K562 (cell line): ENCODE data around the gene HDAC10. TPM values are rescaled to one million over a fixed set of nuclear protein-coding genes. Genes with fewer than 3 reads are reported as not detected.

ENCODE experiments used
- ATAC-seq: fragments of 200-7000 bp; cut with Tn5 transposase; 3 replicates; pipeline ENCODE4 v1.9.1; 2020; ENCODE audit warnings: moderate library complexity
- BruUV-seq: library from RNA; stranded (reverse); fragments of 400-500 nt; replicated peaks from 2 replicates; lab custom pipeline; 2021; lab: Mats Ljungman, UMichigan
- CTCF ChIA-PET: fragments of 300-600 bp; formaldehyde crosslinking; extraction: SDS; loops from one replicate; lab custom pipeline; 2021; ENCODE audit warnings: low intra/inter-chr PET ratio; lab: Yijun Ruan, JAX
- POLR2A ChIA-PET: fragments of 300-600, 350-650 bp; sonication (Branson Sonifier 250); formaldehyde crosslinking; extraction: SDS; loops from one replicate; lab custom pipeline; 2021; ENCODE audit warnings: antibody characterized with exemption, inconsistent platforms; lab: Yijun Ruan, JAX
- DNase-seq, 4 experiments: peaks; one replicate each; pipeline versions ENCODE4 v3.0.0 to v3.0.0-alpha.2; 2011 to 2018; ENCODE audit warnings: low spot score in 3 of 4, mixed read lengths in 3 of 4; ENCODE audit errors: extremely low read depth in 1 of 4
- FAIRE-seq: peaks from 2 replicates; lab custom pipeline; 2011; peaks lifted over from hg19 to GRCh38; lab: Jason Lieb, UNC
- H2AFZ ChIP-seq: 2 replicates; pipeline ENCODE4 v1.6.0; 2011; ENCODE audit warnings: low read depth, low read length, control low read depth, inconsistent platforms
- H3K27ac ChIP-seq: fragments of 200-600 bp; 3 replicates; pipeline ENCODE4 v1.8.0; 2011; ENCODE audit warnings: low read depth, mild to moderate bottlenecking, control low read depth, inconsistent platforms, low read length, moderate library complexity, mixed read lengths; ENCODE audit errors: extremely low read depth
- H3K27me3 ChIP-seq, 2 experiments: fragments of 300-600 bp in 1 of 2; 2 replicates in 1 of 2; 3 replicates in 1 of 2; pipeline versions ENCODE4 v1.6.0 to v1.8.0; 2011; ENCODE audit warnings: inconsistent platforms in 2 of 2, low read length in 2 of 2, mild to moderate bottlenecking in 1 of 2, mixed read lengths in 1 of 2, moderate library complexity in 1 of 2; ENCODE audit not compliant: control insufficient read depth in 2 of 2, insufficient read depth in 2 of 2
- H3K36me3 ChIP-seq: fragments of 300-600 bp; 3 replicates; pipeline ENCODE4 v1.8.0; 2011; ENCODE audit warnings: mild to moderate bottlenecking, low read length, inconsistent platforms; ENCODE audit not compliant: control insufficient read depth, insufficient read depth
- H3K4me1 ChIP-seq, 2 experiments: fragments of 200-600 bp in 1 of 2; replicated peaks in 1 of 2; 2 replicates in 1 of 2; 3 replicates in 1 of 2; pipeline versions ENCODE4 v1.5.1 to v1.8.0; 2011; ENCODE audit warnings: inconsistent platforms in 2 of 2, low read length in 2 of 2, mild to moderate bottlenecking in 1 of 2, mixed read lengths in 1 of 2, moderate library complexity in 1 of 2; ENCODE audit not compliant: control insufficient read depth in 2 of 2, insufficient read depth in 2 of 2
- H3K4me2 ChIP-seq: 2 replicates; pipeline ENCODE4 v1.6.1; 2011; ENCODE audit warnings: low read length, control low read depth, inconsistent platforms, mixed read lengths; ENCODE audit not compliant: insufficient read depth
- H3K4me3 ChIP-seq: fragments of 200-600 bp; sonication (generic), shearing (Covaris generic); 2 replicates; pipeline ENCODE4 v1.5.1; 2016; ENCODE audit warnings: control low read depth, inconsistent platforms
- H3K79me2 ChIP-seq: fragments of 200-600 bp; 3 replicates; pipeline ENCODE4 v1.8.0; 2011; ENCODE audit warnings: low read length, inconsistent platforms; ENCODE audit not compliant: control insufficient read depth, insufficient read depth
- H3K9ac ChIP-seq, 2 experiments: 2 replicates each; pipeline versions ENCODE4 v1.6.0 to v1.6.1; 2011; ENCODE audit warnings: low read depth in 2 of 2, low read length in 2 of 2, control low read depth in 1 of 2, inconsistent platforms in 1 of 2, mild to moderate bottlenecking in 1 of 2, mixed read lengths in 1 of 2; ENCODE audit not compliant: insufficient read depth in 1 of 2
- H3K9me1 ChIP-seq: one replicate; pipeline ENCODE4 v1.6.0; 2011; ENCODE audit warnings: inconsistent platforms, mild to moderate bottlenecking, low read length, moderate library complexity; ENCODE audit not compliant: control insufficient read depth, insufficient read depth
- H3K9me3 ChIP-seq: replicated peaks from 2 replicates; pipeline ENCODE4 v1.5.1; 2011; ENCODE audit warnings: low read depth, low read length, inconsistent platforms; ENCODE audit not compliant: control insufficient read depth, insufficient read depth
- H4K20me1 ChIP-seq: replicated peaks from 2 replicates; pipeline ENCODE4 v1.6.1; 2011; ENCODE audit warnings: low read length, inconsistent platforms, mixed read lengths; ENCODE audit not compliant: control insufficient read depth, insufficient read depth
- BHLHE40 ChIP-seq: IDR thresholded peaks from 2 replicates; pipeline ENCODE4 v1.6.1; 2011; ENCODE audit warnings: low read length, improper control_type of control experiment
- CXXC5 ChIP-seq: fragments of 250-450 bp; sonication (Bioruptor Pico); IDR thresholded peaks from 2 replicates; pipeline ENCODE4 v1.8.0; 2022; ENCODE audit warnings: inconsistent platforms, mild to moderate bottlenecking, moderate library complexity
- GATAD2B ChIP-seq: fragments of 450-650 bp; IDR thresholded peaks from 2 replicates; pipeline ENCODE4 v1.6.1; 2017; ENCODE audit warnings: mild to moderate bottlenecking, borderline replicate concordance
- MAZ ChIP-seq, 2 experiments: fragments of 450-650 bp in 1 of 2; sonication (generic) in 1 of 2; formaldehyde crosslinking; IDR thresholded peaks in 1 of 2; conservative IDR thresholded peaks in 1 of 2; 2 replicates each; pipeline versions ENCODE4 v1.4.0 to v1.5.0; 2020; ENCODE audit warnings: mild to moderate bottlenecking in 1 of 2, missing genetic modification reagents in 1 of 2
- MIER1 ChIP-seq: fragments of 450-650 bp; IDR thresholded peaks from 2 replicates; pipeline ENCODE4 v1.6.1; 2016; ENCODE audit warnings: antibody characterized with exemption, mild to moderate bottlenecking, low read depth
- MYC ChIP-seq, 2 experiments: fragments of 250-450 bp in 1 of 2; sonication (Bioruptor Pico) in 1 of 2; IDR thresholded peaks; 2 replicates each; pipeline versions ENCODE4 v1.5.1 to v1.6.1; 2012 to 2021; ENCODE audit warnings: low read depth in 2 of 2, borderline replicate concordance in 1 of 2, improper control_type of control experiment in 1 of 2, low read length in 1 of 2, mild to moderate bottlenecking in 1 of 2, moderate library complexity in 1 of 2
- RBFOX2 ChIP-seq: fragments of 200-400 bp; formaldehyde crosslinking; IDR thresholded peaks from 2 replicates; pipeline ENCODE4 v1.6.1; 2017; ENCODE audit warnings: low read depth, mild to moderate bottlenecking, low read length, moderate library complexity
- SMAD4 ChIP-seq: fragments of 250-450 bp; sonication (Bioruptor Pico); conservative IDR thresholded peaks from 2 replicates; pipeline ENCODE4 v1.8.0; 2021; ENCODE audit warnings: inconsistent platforms, mild to moderate bottlenecking, moderate library complexity
- TBL1XR1 ChIP-seq, 2 experiments: IDR thresholded peaks; 2 replicates each; pipeline ENCODE4 v1.6.1; 2012; ENCODE audit warnings: improper control_type of control experiment in 2 of 2, low read length in 2 of 2, mild to moderate bottlenecking in 1 of 2
- WGBS: fragments of 100-300 bp; shearing (Covaris generic); methylation state at CpG from one replicate; pipeline ENCODE4 v1.1.6; 2016; ENCODE audit warnings: low coverage, mixed read lengths; ENCODE audit not compliant: insufficient coverage; ENCODE audit errors: missing lambda C conversion rate; 5-methylcytosine and 5-hydroxymethylcytosine counted together
- in situ Hi-C: fragments of 300-500 bp; cut with MboI; formaldehyde crosslinking; loops from 4 replicates; pipeline ENCODE4 v1.15.0; 2018; ENCODE audit warnings: inconsistent platforms, mixed read lengths
- intact Hi-C: fragments of 100-400 bp; cut with micrococcal nuclease; formaldehyde crosslinking; loops from 2 replicates; pipeline ENCODE4 v1.14.2; 2022
- polyA plus RNA-seq, 8 experiments: library from polyadenylated mRNA; depleted of rRNA in 4 of 8; stranded (reverse) in 5 of 8; unstranded in 3 of 8; fragments of >200 nt; fragmentation: Nextera tagmentation in 2 of 8; fragmentation: Illumina TruSeq in 1 of 8; extraction: Ambion mirVana in 2 of 8; extraction: Trizol in 1 of 8; gene quantifications; 2 replicates each; pipeline versions ENCODE4 v1.2.1 to v1.2.3, GENCODE V29; 2011 to 2014; ENCODE audit warnings: inconsistent platforms in 1 of 8, missing spikeins in 1 of 8
- total RNA-seq, 7 experiments: library from RNA; depleted of rRNA in 6 of 7; stranded (reverse); fragments of >200 nt in 6 of 7; fragmentation: Illumina TruSeq in 2 of 7; extraction: Trizol in 2 of 7; gene quantifications; 2 replicates each; pipeline versions ENCODE4 v1.2.1 to v1.2.3, GENCODE V29; 2011 to 2021; ENCODE audit warnings: low replicate concordance in 1 of 7
- TF ChIP-seq, protein P1 (sequence below), 2 experiments: IDR thresholded peaks; 2 replicates each; pipeline ENCODE4 v1.6.1; 2011; ENCODE audit warnings: borderline replicate concordance in 1 of 2, control low read depth in 1 of 2, low read depth in 1 of 2, low read length in 1 of 2, mild to moderate bottlenecking in 1 of 2, mixed read lengths in 1 of 2, moderate library complexity in 1 of 2; ENCODE audit not compliant: insufficient read depth in 1 of 2, insufficient read length in 1 of 2, poor library complexity in 1 of 2, severe bottlenecking in 1 of 2; ENCODE audit errors: extremely low read depth in 1 of 2
- TF ChIP-seq, protein P2 (sequence below): fragments of 200-800 bp; sonication (Bioruptor generic); IDR thresholded peaks from 2 replicates; pipeline ENCODE4 v1.6.1; 2017; ENCODE audit warnings: missing genetic modification characterization, missing compliant biosample characterization
- TF ChIP-seq, protein P3 (sequence below): fragments of 450-650 bp; conservative IDR thresholded peaks from 2 replicates; pipeline ENCODE4 v1.6.1; 2016; ENCODE audit warnings: missing genetic modification characterization, low read depth, mild to moderate bottlenecking, control low read depth, missing compliant biosample characterization

Gene HDAC10
- total and polyA plus RNA-seq, 9 of the 15 experiments (the other 6 are each of a cell fraction or from before 2014, with no cell fraction given): 0.10 to 44.2 (median 6.5) TPM

DNA sequence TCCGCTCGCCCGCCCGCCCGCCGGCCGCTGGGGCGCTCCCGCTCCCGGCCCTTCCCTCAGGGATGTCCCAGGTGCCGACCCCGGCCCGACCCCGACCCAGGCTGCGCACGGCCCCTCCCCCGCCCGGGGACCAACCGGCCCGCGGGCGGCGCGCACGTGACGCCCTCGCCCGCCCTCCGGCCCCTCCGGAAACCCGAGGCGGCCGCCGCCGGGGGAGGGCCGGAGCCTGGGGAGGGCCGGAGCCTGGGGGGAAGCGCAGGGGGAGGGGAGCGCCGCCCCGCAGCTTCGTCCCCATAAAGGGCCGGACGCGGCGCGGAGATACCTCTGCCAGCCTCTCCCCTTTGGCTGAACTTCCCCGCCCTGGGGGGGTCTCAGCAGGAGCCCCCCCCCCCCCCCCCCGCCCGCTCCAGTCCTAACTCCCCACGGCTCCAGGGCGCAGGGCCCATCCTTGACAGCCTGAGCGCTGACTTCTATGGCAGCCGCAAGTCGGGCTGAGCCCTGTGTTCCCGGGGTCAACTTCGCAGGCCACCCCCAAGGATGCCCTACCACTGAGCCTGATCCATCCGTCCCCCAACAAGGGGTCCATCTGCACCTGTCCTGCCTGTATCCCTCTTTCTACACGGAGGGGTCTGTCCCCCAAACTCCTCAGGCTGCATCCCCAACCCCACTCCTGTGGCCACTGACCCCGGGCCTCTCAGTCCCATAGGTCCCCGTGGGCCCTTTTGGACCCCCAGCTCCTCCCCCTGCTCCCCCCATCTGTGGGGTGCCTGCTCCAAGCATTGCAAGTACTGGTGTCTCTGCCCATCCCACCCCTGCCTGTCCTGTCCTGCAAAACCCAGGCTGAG is 10.8 kb upstream of the HDAC10 start, which contains the start of gene MAPK12:
MAPK12 (minus strand) TSS at position 69 of the 845 bp plus-strand sequence. CDS start 174 bp downstream, outside the sequence.
- H3K9me3 ChIP-seq: no peaks in the 10 kb centered on the region
- FAIRE-seq (no peak), ATAC-seq (peak; percentile 76), DNase-seq (peak; percentile 71 to 84 (median 80))
- H3K4me3 ChIP-seq: peak within 1 kb of the TSS; percentile 64
- H3K36me3 ChIP-seq: peaks cover 25% of the 10 kb centered on the region; the same call in 1 of the 3 replicates
- H3K27ac ChIP-seq: peak within 1 kb of the TSS; percentile 76
- H3K4me1 ChIP-seq: peaks cover 15 to 85% of the 10 kb centered on the region in 2 experiments; a peak in 4 of 5 replicates
- H3K9me1 ChIP-seq: no peaks in the 10 kb centered on the region
- in situ Hi-C loops: no loop called here
- no peaks in the 10 kb centered on the region for H4K20me1 ChIP-seq
- peak within 1 kb of the TSS; percentile 72 to 95 for H3K9ac ChIP-seq
- intact Hi-C loops: no loop called here
- ChIA-PET CTCF (no interaction called here), POLR2A (interaction anchor here (0.6 to 1.5 kb wide), 4 partner anchors 10 to 71 kb away, joined by 3 to 5 read pairs (median 3); partner anchors contain the start of genes HDAC10 and PLXNB2)
- peak within 1 kb of the TSS; percentile 79 for H3K4me2 ChIP-seq
- BruUV-seq: no TSS peak
- H2AFZ ChIP-seq: peak within 1 kb of the TSS; percentile 72; the same call in 1 of the 2 replicates
- 8% methylated on average over 10 of the region's 61 CpGs for WGBS
- H3K27me3 ChIP-seq: no peaks in the 10 kb centered on the region
- peaks cover 27% of the 10 kb centered on the region for H3K79me2 ChIP-seq
- TF ChIP-seq MYC (IDR thresholded peaks at IDR 0.05; ENCODE audit: low read depth, low read length): peak; percentile 37; the same call in 1 of the 2 replicates
- no peak for TF ChIP-seq MYC (CRISPR knock-in tag; IDR thresholded peaks at IDR 0.05; ENCODE audit: borderline replicate concordance, low read depth)
- TF ChIP-seq BHLHE40: peak; percentile 66
- TF ChIP-seq GATAD2B: 0 out of 2 replicates have a peak, but pooled peaks have one; percentile 5
- peak; percentile 15; the same call in 1 of the 2 replicates for TF ChIP-seq RBFOX2
- TF ChIP-seq MIER1: no peak
- TF ChIP-seq, protein P1, sequence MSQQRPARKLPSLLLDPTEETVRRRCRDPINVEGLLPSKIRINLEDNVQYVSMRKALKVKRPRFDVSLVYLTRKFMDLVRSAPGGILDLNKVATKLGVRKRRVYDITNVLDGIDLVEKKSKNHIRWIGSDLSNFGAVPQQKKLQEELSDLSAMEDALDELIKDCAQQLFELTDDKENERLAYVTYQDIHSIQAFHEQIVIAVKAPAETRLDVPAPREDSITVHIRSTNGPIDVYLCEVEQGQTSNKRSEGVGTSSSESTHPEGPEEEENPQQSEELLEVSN (IDR thresholded peaks at IDR 0.05; ENCODE audit: borderline replicate concordance in 1 of 2, extremely low read depth in 1 of 2, insufficient read depth in 1 of 2, insufficient read length in 1 of 2, low read depth in 1 of 2, low read length in 1 of 2, poor library complexity in 1 of 2, severe bottlenecking in 1 of 2): peak in 1 of 2 experiments; percentile 72
- TF ChIP-seq TBL1XR1 (IDR thresholded peaks at IDR 0.05; ENCODE audit: low read length in 2 of 2): no peak
- TF ChIP-seq SMAD4 (CRISPR knock-in tag): peak; percentile 10; the same call in 1 of the 2 replicates
- TF ChIP-seq, protein P2, sequence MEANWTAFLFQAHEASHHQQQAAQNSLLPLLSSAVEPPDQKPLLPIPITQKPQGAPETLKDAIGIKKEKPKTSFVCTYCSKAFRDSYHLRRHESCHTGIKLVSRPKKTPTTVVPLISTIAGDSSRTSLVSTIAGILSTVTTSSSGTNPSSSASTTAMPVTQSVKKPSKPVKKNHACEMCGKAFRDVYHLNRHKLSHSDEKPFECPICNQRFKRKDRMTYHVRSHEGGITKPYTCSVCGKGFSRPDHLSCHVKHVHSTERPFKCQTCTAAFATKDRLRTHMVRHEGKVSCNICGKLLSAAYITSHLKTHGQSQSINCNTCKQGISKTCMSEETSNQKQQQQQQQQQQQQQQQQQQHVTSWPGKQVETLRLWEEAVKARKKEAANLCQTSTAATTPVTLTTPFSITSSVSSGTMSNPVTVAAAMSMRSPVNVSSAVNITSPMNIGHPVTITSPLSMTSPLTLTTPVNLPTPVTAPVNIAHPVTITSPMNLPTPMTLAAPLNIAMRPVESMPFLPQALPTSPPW (CRISPR knock-in tag): peak; percentile 77
- TF ChIP-seq, protein P3, sequence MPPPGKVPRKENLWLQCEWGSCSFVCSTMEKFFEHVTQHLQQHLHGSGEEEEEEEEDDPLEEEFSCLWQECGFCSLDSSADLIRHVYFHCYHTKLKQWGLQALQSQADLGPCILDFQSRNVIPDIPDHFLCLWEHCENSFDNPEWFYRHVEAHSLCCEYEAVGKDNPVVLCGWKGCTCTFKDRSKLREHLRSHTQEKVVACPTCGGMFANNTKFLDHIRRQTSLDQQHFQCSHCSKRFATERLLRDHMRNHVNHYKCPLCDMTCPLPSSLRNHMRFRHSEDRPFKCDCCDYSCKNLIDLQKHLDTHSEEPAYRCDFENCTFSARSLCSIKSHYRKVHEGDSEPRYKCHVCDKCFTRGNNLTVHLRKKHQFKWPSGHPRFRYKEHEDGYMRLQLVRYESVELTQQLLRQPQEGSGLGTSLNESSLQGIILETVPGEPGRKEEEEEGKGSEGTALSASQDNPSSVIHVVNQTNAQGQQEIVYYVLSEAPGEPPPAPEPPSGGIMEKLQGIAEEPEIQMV (tag): no peak
- TF ChIP-seq MAZ (CRISPR knock-in tag; conservative IDR thresholded peaks at IDR 0.05 in 1 of 2, IDR thresholded peaks at IDR 0.05 in 1 of 2): peak; percentile 35 to 40; a peak in 1 of 4 replicates
- TF ChIP-seq CXXC5 (CRISPR knock-in tag): peak; percentile 64
